Measurements from ENCODE around the gene PWP1. TPM values are rescaled to one million over a fixed set of nuclear protein-coding genes. Genes with fewer than 3 reads are reported as not detected.

PWP1 gene
- total RNA-seq, 1 experiment from 2014 or later, result 52.9 TPM

- peak; percentile 13 for DNase-seq (ENCODE audit: low read depth)
Observed at GRCh38 chr12:107734139-107734538, 48.5 kb downstream of the PWP1 start.

GRCh38 chr12:107735763-107736162 lies 50.2 kb downstream of the PWP1 start:
- no peak for DNase-seq (ENCODE audit: low read depth)

DNA sequence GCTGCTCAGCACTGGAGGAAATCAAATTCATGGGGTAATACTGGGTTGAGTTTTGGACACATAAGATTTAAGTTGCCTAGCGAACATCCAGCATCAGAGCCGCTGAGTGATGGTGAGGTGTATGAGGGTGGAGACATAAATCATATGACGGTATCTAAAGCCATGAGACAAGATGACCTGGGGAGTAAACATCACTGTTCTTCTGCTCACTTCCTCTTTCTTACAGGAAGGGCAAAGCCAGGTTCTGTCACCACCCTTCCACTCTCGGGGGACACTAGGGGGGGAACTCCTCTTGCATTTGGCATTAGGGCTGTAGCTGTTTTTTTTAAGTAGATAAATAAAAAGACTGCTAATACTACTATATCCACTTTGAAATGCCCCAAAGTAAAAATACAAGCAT lies 51.3 kb downstream of the PWP1 start:
- DNase-seq (ENCODE audit: low read depth), result no peak

- DNase-seq (ENCODE audit: low read depth), result peak; percentile 82
Observed at GRCh38 chr12:107748472-107748871, 62.9 kb downstream of the PWP1 start.

DNA sequence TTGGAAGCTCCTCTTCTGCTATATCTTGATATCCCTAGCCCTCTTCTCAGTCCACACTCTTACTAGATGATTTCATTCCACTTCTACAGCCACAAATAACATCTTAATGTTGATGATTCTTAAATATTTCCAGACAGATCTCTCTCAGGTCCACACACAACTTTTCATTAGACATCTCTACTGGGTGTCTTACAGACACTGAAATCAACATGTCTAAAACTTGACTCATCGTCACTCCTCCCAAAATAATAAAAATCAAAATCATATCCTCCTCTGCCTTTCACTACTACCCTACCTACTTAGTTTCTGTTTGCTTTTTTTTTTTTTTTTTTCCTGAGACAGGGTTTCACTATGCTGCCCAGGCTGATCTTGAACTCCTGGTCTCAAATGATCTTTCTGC lies 63.5 kb downstream of the PWP1 start:
- peak; percentile 61 for DNase-seq (ENCODE audit: low read depth)

DNA sequence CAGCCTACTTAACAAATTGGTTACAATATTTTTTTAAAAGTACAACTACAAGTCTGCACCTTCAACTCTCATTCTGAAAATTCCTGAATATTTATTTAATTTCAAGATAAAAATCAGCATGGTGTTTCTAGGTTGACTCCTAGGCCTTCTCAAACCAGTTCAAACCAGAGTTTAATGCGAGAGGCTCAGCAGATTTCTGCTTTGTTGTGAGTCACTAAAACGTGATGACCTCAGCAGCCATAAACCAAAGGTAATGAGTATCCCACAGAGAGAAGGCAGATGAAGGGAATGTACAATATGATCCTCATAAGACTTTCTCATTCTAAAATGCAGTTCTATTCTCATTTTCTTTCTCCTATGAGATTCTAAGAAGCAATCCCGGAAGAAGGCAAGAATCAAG lies 73.8 kb downstream of the PWP1 start:
- DNase-seq (ENCODE audit: low read depth), result peak; percentile 88

- peak; percentile 27 for DNase-seq (ENCODE audit: low read depth)
Observed at GRCh38 chr12:107760207-107760808, 74.7 kb downstream of the PWP1 start.

GRCh38 chr12:107760809-107761501 lies 75.4 kb downstream of the PWP1 start, which contains the start of gene PRDM4:
PRDM4 (minus strand) TSS chr12:107761137; CDS start chr12:107760515, 622 bp downstream.
- DNase-seq (ENCODE audit: low read depth), result peak; percentile 91

DNA sequence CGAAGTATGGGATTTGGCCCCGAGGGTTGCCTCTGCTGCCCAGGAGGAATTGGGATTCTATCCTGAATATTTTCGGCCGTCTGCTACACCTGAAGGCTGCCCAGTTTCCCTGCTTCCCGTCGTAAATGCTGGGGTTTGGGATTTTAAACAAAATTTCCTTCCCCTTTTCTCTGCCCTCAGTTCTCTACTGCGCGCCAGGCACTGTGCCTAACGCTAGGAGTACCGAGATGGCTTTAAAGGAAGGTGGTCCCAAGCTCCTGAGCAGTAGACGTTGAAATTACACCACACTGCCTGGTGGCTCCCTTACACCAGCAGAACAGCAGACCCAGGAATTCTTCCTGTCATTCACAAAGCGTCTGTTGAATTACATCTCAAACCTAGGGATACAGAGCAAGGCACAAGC lies 75.9 kb downstream of the PWP1 start:
- no peak for DNase-seq (ENCODE audit: low read depth)

Other genes starting within 250 kb of the PWP1 start
- 30.9 and 45.4 TPM in 2 replicates for gene PRDM4, start 75.3 kb downstream of the PWP1 start, total RNA-seq (2014; rRNA removed; shearing (Covaris generic))
- gene ASCL4, start 88.9 kb downstream of the PWP1 start, total RNA-seq (2014; rRNA removed; shearing (Covaris generic)), result not detected in 2 replicates